ENCODE data around the gene GRM8.

The GRM8 gene

GRCh38 chr7:126727930-126728391, 524.8 kb downstream of the GRM8 start:
- DNase-seq (ENCODE audit: extremely low spot score), result no peak
- ChIA-PET CTCF (no interaction called here), POLR2A (no interaction called here)
- TF ChIP-seq SUZ12 (IDR thresholded peaks at IDR 0.05), result no peak
- TF ChIP-seq PKNOX1 (IDR thresholded peaks at IDR 0.05), result peak; percentile 37
- no peak for TF ChIP-seq CTBP1 (IDR thresholded peaks at IDR 0.05; ENCODE audit: borderline replicate concordance)
- no peak for TF ChIP-seq FOXM1 (IDR thresholded peaks at IDR 0.05; ENCODE audit: borderline replicate concordance)
- no peak for TF ChIP-seq SP1 (IDR thresholded peaks at IDR 0.05)

- ChIA-PET POLR2A (no interaction called here), CTCF (no interaction called here)
- TF ChIP-seq FOXM1 (IDR thresholded peaks at IDR 0.05; ENCODE audit: borderline replicate concordance), result no peak
- no peak for TF ChIP-seq ELF4 (IDR thresholded peaks at IDR 0.05)
- no peak for TF ChIP-seq FOXK2 (IDR thresholded peaks at IDR 0.05)
- no peak for TF ChIP-seq CTBP1 (IDR thresholded peaks at IDR 0.05; ENCODE audit: borderline replicate concordance)
- no peak for TF ChIP-seq SUZ12 (IDR thresholded peaks at IDR 0.05)
- no peak for TF ChIP-seq ARNT (IDR thresholded peaks at IDR 0.05)
- no peak for TF ChIP-seq LEF1 (IDR thresholded peaks at IDR 0.05; ENCODE audit: borderline replicate concordance)
- TF ChIP-seq ZNF384 (IDR thresholded peaks at IDR 0.05), result no peak
- TF ChIP-seq BHLHE40 (IDR thresholded peaks at IDR 0.05; ENCODE audit: borderline replicate concordance), result no peak
- no peak for TF ChIP-seq TARDBP (IDR thresholded peaks at IDR 0.05)
- DNase-seq (ENCODE audit: extremely low spot score), result no peak
These were observed 528.7 kb downstream of the GRM8 start for GRCh38 chr7:126723966-126724544.

GRCh38 chr7:126720232-126720631, 532.5 kb downstream of the GRM8 start:
- ChIA-PET CTCF (no interaction called here), POLR2A (interaction anchor here (0.6 kb wide), 1 partner anchor 185 kb away, joined by 4 read pairs; no protein-coding TSS in a partner anchor)
- no peak for DNase-seq (ENCODE audit: extremely low spot score)
- TF ChIP-seq LEF1 (IDR thresholded peaks at IDR 0.05; ENCODE audit: borderline replicate concordance) (no peak), FOXA1 (IDR thresholded peaks at IDR 0.05) (no peak), ELF4 (IDR thresholded peaks at IDR 0.05) (no peak), SUZ12 (IDR thresholded peaks at IDR 0.05) (no peak), PKNOX1 (IDR thresholded peaks at IDR 0.05) (no peak), FOXM1 (IDR thresholded peaks at IDR 0.05; ENCODE audit: borderline replicate concordance) (no peak), FOXK2 (IDR thresholded peaks at IDR 0.05) (no peak), NFRKB (IDR thresholded peaks at IDR 0.05) (no peak), L3MBTL2 (conservative IDR thresholded peaks at IDR 0.05) (no peak), CTBP1 (IDR thresholded peaks at IDR 0.05; ENCODE audit: borderline replicate concordance) (no peak), ZNF384 (IDR thresholded peaks at IDR 0.05) (no peak), BHLHE40 (IDR thresholded peaks at IDR 0.05; ENCODE audit: borderline replicate concordance) (no peak), SP1 (IDR thresholded peaks at IDR 0.05) (no peak), HDGF (IDR thresholded peaks at IDR 0.05; ENCODE audit: borderline replicate concordance) (no peak), ARNT (IDR thresholded peaks at IDR 0.05) (no peak), TARDBP (IDR thresholded peaks at IDR 0.05) (no peak)

- POLR2A ChIA-PET, result no interaction called here
- DNase-seq (ENCODE audit: extremely low spot score), result no peak
- no peak for TF ChIP-seq FOXK2 (IDR thresholded peaks at IDR 0.05)
- TF ChIP-seq ELF4 (IDR thresholded peaks at IDR 0.05), result no peak
- TF ChIP-seq CTBP1 (IDR thresholded peaks at IDR 0.05; ENCODE audit: borderline replicate concordance), result no peak
- no peak for TF ChIP-seq FOXM1 (IDR thresholded peaks at IDR 0.05; ENCODE audit: borderline replicate concordance)
- no peak for TF ChIP-seq LEF1 (IDR thresholded peaks at IDR 0.05; ENCODE audit: borderline replicate concordance)
- TF ChIP-seq L3MBTL2 (conservative IDR thresholded peaks at IDR 0.05), result no peak
- TF ChIP-seq SUZ12 (IDR thresholded peaks at IDR 0.05), result no peak
- TF ChIP-seq BHLHE40 (IDR thresholded peaks at IDR 0.05; ENCODE audit: borderline replicate concordance), result no peak
- no peak for TF ChIP-seq ZNF384 (IDR thresholded peaks at IDR 0.05)
- no peak for TF ChIP-seq NFRKB (IDR thresholded peaks at IDR 0.05)
- TF ChIP-seq ARNT (IDR thresholded peaks at IDR 0.05), result no peak
- no peak for TF ChIP-seq SP1 (IDR thresholded peaks at IDR 0.05)
- no peak for TF ChIP-seq HDGF (IDR thresholded peaks at IDR 0.05; ENCODE audit: borderline replicate concordance)
- no peak for TF ChIP-seq PKNOX1 (IDR thresholded peaks at IDR 0.05)
- no peak for TF ChIP-seq FOXA1 (IDR thresholded peaks at IDR 0.05)
- CTCF ChIA-PET, result no interaction called here
These were observed 534.3 kb downstream of the GRM8 start for GRCh38 chr7:126718419-126718818.

- TF ChIP-seq FOXK2 (IDR thresholded peaks at IDR 0.05) (no peak), PKNOX1 (IDR thresholded peaks at IDR 0.05) (no peak), BHLHE40 (IDR thresholded peaks at IDR 0.05; ENCODE audit: borderline replicate concordance) (no peak), L3MBTL2 (conservative IDR thresholded peaks at IDR 0.05) (no peak), ZNF384 (IDR thresholded peaks at IDR 0.05) (no peak), HDGF (IDR thresholded peaks at IDR 0.05; ENCODE audit: borderline replicate concordance) (no peak), NFRKB (IDR thresholded peaks at IDR 0.05) (no peak), FOXA1 (IDR thresholded peaks at IDR 0.05) (no peak), ELF4 (IDR thresholded peaks at IDR 0.05) (no peak)
- ChIA-PET POLR2A (no interaction called here), CTCF (no interaction called here)
- no peak for DNase-seq (ENCODE audit: extremely low spot score)
These were observed 536.4 kb downstream of the GRM8 start for GRCh38 chr7:126716321-126716720.

GRCh38 chr7:126715076-126715475, 537.7 kb downstream of the GRM8 start:
- ChIA-PET CTCF (no interaction called here), POLR2A (no interaction called here)
- no peak for DNase-seq (ENCODE audit: extremely low spot score)
- no peak for TF ChIP-seq ARNT (IDR thresholded peaks at IDR 0.05)
- TF ChIP-seq TARDBP (IDR thresholded peaks at IDR 0.05), result no peak
- no peak for TF ChIP-seq NFRKB (IDR thresholded peaks at IDR 0.05)
- TF ChIP-seq SP1 (IDR thresholded peaks at IDR 0.05), result no peak
- TF ChIP-seq HDGF (IDR thresholded peaks at IDR 0.05; ENCODE audit: borderline replicate concordance), result no peak
- TF ChIP-seq BHLHE40 (IDR thresholded peaks at IDR 0.05; ENCODE audit: borderline replicate concordance), result no peak
- no peak for TF ChIP-seq FOXM1 (IDR thresholded peaks at IDR 0.05; ENCODE audit: borderline replicate concordance)
- TF ChIP-seq L3MBTL2 (conservative IDR thresholded peaks at IDR 0.05), result no peak
- no peak for TF ChIP-seq FOXA1 (IDR thresholded peaks at IDR 0.05)
- no peak for TF ChIP-seq PKNOX1 (IDR thresholded peaks at IDR 0.05)
- TF ChIP-seq ZNF384 (IDR thresholded peaks at IDR 0.05), result no peak
- TF ChIP-seq SUZ12 (IDR thresholded peaks at IDR 0.05), result no peak
- no peak for TF ChIP-seq LEF1 (IDR thresholded peaks at IDR 0.05; ENCODE audit: borderline replicate concordance)
- TF ChIP-seq ELF4 (IDR thresholded peaks at IDR 0.05), result no peak
- TF ChIP-seq FOXK2 (IDR thresholded peaks at IDR 0.05), result no peak
- no peak for TF ChIP-seq CTBP1 (IDR thresholded peaks at IDR 0.05; ENCODE audit: borderline replicate concordance)

Measured in HEK293T (cell line).